Erythroblast (primary cell): Measurements from ENCODE around the gene IFT57.

Experiments
- GATA1 ChIP-seq: IDR thresholded peaks from 2 replicates; pipeline ENCODE4 v1.6.1; 2011; ENCODE audit warnings: low read depth, mild to moderate bottlenecking, control low read depth, low read length, moderate library complexity
- POLR2A ChIP-seq: IDR thresholded peaks from 2 replicates; pipeline ENCODE4 v1.6.1; 2011; ENCODE audit warnings: mild to moderate bottlenecking, low read length

DNA sequence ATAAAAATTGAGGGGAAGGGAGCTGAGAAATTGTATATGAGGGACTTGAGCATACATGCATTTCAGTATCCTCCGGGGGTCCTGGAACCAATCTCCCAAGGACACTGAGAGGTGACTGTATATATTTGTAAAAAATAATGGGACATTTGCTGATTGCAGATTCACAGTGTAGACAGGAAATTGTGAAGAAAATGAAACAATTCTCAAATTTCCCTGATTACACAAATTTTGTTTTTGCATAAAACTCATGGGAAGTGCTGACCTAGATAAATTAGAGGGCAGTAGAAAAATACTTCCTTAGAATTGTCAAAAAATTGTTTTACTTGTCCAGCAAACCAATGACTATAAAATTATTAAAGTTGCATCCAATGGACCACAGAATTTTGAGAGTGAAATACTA, 64.0 kb downstream of the IFT57 start:
- no peak for TF ChIP-seq POLR2A
- no peak for TF ChIP-seq GATA1
